ENCODE results near the gene SHC3.

SHC3 gene

GRCh38 chr9:89165341-89165740 lies 13.3 kb downstream of the SHC3 start:
- no peak overlapping the region for H3K27ac ChIP-seq (ENCODE audit: low read depth, low read length)
- no peaks in the 10 kb centered on the region for H3K9me3 ChIP-seq (ENCODE audit: control insufficient read depth in 1 of 2, low read length in 2 of 2)
- H3K36me3 ChIP-seq (ENCODE audit: control insufficient read depth in 1 of 2, insufficient read depth in 2 of 2, low read length in 2 of 2) = no peaks in the 10 kb centered on the region
- no peak overlapping the region for H3K4me3 ChIP-seq (ENCODE audit: low read depth in 1 of 2, low read length in 2 of 2)
- H3K9ac ChIP-seq (ENCODE audit: low read depth in 1 of 2, low read length in 2 of 2) = no peak overlapping the region
- no peaks in the 10 kb centered on the region for H3K27me3 ChIP-seq (ENCODE audit: control insufficient read depth in 1 of 2, insufficient read depth in 2 of 2, low read length in 2 of 2)
- no peaks in the 10 kb centered on the region for H3K4me1 ChIP-seq (ENCODE audit: control insufficient read depth in 1 of 2, insufficient read depth in 2 of 2, low read length in 2 of 2)

GRCh38 chr9:89161221-89161620 lies 17.4 kb downstream of the SHC3 start:
- Histone ChIP-seq H3K9me3 (ENCODE audit: control insufficient read depth in 1 of 2, low read length in 2 of 2) (no peaks in the 10 kb centered on the region), H3K9ac (ENCODE audit: low read depth in 1 of 2, low read length in 2 of 2) (no peak overlapping the region), H3K27me3 (ENCODE audit: control insufficient read depth in 1 of 2, insufficient read depth in 2 of 2, low read length in 2 of 2) (peaks cover 0 to 3% of the 10 kb centered on the region in 2 donors), H3K4me3 (ENCODE audit: low read depth in 1 of 2, low read length in 2 of 2) (no peak overlapping the region), H3K27ac (ENCODE audit: low read depth, low read length) (no peak overlapping the region), H3K4me1 (ENCODE audit: control insufficient read depth in 1 of 2, insufficient read depth in 2 of 2, low read length in 2 of 2) (no peaks in the 10 kb centered on the region), H3K36me3 (ENCODE audit: control insufficient read depth in 1 of 2, insufficient read depth in 2 of 2, low read length in 2 of 2) (no peaks in the 10 kb centered on the region)

GRCh38 chr9:89160806-89161205 lies 17.8 kb downstream of the SHC3 start:
- peaks cover 0 to 3% of the 10 kb centered on the region in 2 donors for H3K27me3 ChIP-seq (ENCODE audit: control insufficient read depth in 1 of 2, insufficient read depth in 2 of 2, low read length in 2 of 2)
- no peak overlapping the region for H3K4me3 ChIP-seq (ENCODE audit: low read depth in 1 of 2, low read length in 2 of 2)
- H3K9me3 ChIP-seq (ENCODE audit: control insufficient read depth in 1 of 2, low read length in 2 of 2) = no peaks in the 10 kb centered on the region
- no peaks in the 10 kb centered on the region for H3K36me3 ChIP-seq (ENCODE audit: control insufficient read depth in 1 of 2, insufficient read depth in 2 of 2, low read length in 2 of 2)
- no peaks in the 10 kb centered on the region for H3K4me1 ChIP-seq (ENCODE audit: control insufficient read depth in 1 of 2, insufficient read depth in 2 of 2, low read length in 2 of 2)
- H3K9ac ChIP-seq (ENCODE audit: low read depth in 1 of 2, low read length in 2 of 2) = no peak overlapping the region
- no peak overlapping the region for H3K27ac ChIP-seq (ENCODE audit: low read depth, low read length)

- H3K4me3 ChIP-seq (ENCODE audit: low read depth in 1 of 2, low read length in 2 of 2) = no peak overlapping the region
- no peaks in the 10 kb centered on the region for H3K4me1 ChIP-seq (ENCODE audit: control insufficient read depth in 1 of 2, insufficient read depth in 2 of 2, low read length in 2 of 2)
- H3K27ac ChIP-seq (ENCODE audit: low read depth, low read length) = no peak overlapping the region
- no peak overlapping the region for H3K9ac ChIP-seq (ENCODE audit: low read depth in 1 of 2, low read length in 2 of 2)
- H3K9me3 ChIP-seq (ENCODE audit: control insufficient read depth in 1 of 2, low read length in 2 of 2) = no peaks in the 10 kb centered on the region
- no peaks in the 10 kb centered on the region for H3K27me3 ChIP-seq (ENCODE audit: control insufficient read depth in 1 of 2, insufficient read depth in 2 of 2, low read length in 2 of 2)
- H3K36me3 ChIP-seq (ENCODE audit: control insufficient read depth in 1 of 2, insufficient read depth in 2 of 2, low read length in 2 of 2) = no peaks in the 10 kb centered on the region
These were observed 23.8 kb downstream of the SHC3 start for GRCh38 chr9:89154651-89155336.

GRCh38 chr9:89154218-89154617 lies 24.4 kb downstream of the SHC3 start:
- no peaks in the 10 kb centered on the region for H3K36me3 ChIP-seq (ENCODE audit: control insufficient read depth in 1 of 2, insufficient read depth in 2 of 2, low read length in 2 of 2)
- no peaks in the 10 kb centered on the region for H3K9me3 ChIP-seq (ENCODE audit: control insufficient read depth in 1 of 2, low read length in 2 of 2)
- H3K27ac ChIP-seq (ENCODE audit: low read depth, low read length) = no peak overlapping the region
- H3K9ac ChIP-seq (ENCODE audit: low read depth in 1 of 2, low read length in 2 of 2) = no peak overlapping the region
- no peak overlapping the region for H3K4me3 ChIP-seq (ENCODE audit: low read depth in 1 of 2, low read length in 2 of 2)
- H3K4me1 ChIP-seq (ENCODE audit: control insufficient read depth in 1 of 2, insufficient read depth in 2 of 2, low read length in 2 of 2) = no peaks in the 10 kb centered on the region
- H3K27me3 ChIP-seq (ENCODE audit: control insufficient read depth in 1 of 2, insufficient read depth in 2 of 2, low read length in 2 of 2) = no peaks in the 10 kb centered on the region

- H3K27ac ChIP-seq (ENCODE audit: low read depth, low read length) = no peak overlapping the region
- no peaks in the 10 kb centered on the region for H3K27me3 ChIP-seq (ENCODE audit: control insufficient read depth in 1 of 2, insufficient read depth in 2 of 2, low read length in 2 of 2)
- H3K36me3 ChIP-seq (ENCODE audit: control insufficient read depth in 1 of 2, insufficient read depth in 2 of 2, low read length in 2 of 2) = no peaks in the 10 kb centered on the region
- no peaks in the 10 kb centered on the region for H3K4me1 ChIP-seq (ENCODE audit: control insufficient read depth in 1 of 2, insufficient read depth in 2 of 2, low read length in 2 of 2)
- no peak overlapping the region for H3K9ac ChIP-seq (ENCODE audit: low read depth in 1 of 2, low read length in 2 of 2)
- H3K9me3 ChIP-seq (ENCODE audit: control insufficient read depth in 1 of 2, low read length in 2 of 2) = no peaks in the 10 kb centered on the region
- H3K4me3 ChIP-seq (ENCODE audit: low read depth in 1 of 2, low read length in 2 of 2) = no peak overlapping the region
These were observed 25.2 kb downstream of the SHC3 start for GRCh38 chr9:89153232-89154017.

GRCh38 chr9:89149726-89150125 lies 28.9 kb downstream of the SHC3 start:
- Histone ChIP-seq H3K36me3 (ENCODE audit: control insufficient read depth in 1 of 2, insufficient read depth in 2 of 2, low read length in 2 of 2) (no peaks in the 10 kb centered on the region), H3K4me3 (ENCODE audit: low read depth in 1 of 2, low read length in 2 of 2) (no peak overlapping the region), H3K9ac (ENCODE audit: low read depth in 1 of 2, low read length in 2 of 2) (no peak overlapping the region), H3K27me3 (ENCODE audit: control insufficient read depth in 1 of 2, insufficient read depth in 2 of 2, low read length in 2 of 2) (no peaks in the 10 kb centered on the region), H3K27ac (ENCODE audit: low read depth, low read length) (no peak overlapping the region), H3K4me1 (ENCODE audit: control insufficient read depth in 1 of 2, insufficient read depth in 2 of 2, low read length in 2 of 2) (no peaks in the 10 kb centered on the region), H3K9me3 (ENCODE audit: control insufficient read depth in 1 of 2, low read length in 2 of 2) (no peaks in the 10 kb centered on the region)

GRCh38 chr9:89145097-89145496 lies 33.5 kb downstream of the SHC3 start:
- no peak overlapping the region for H3K9ac ChIP-seq (ENCODE audit: low read depth in 1 of 2, low read length in 2 of 2)
- H3K9me3 ChIP-seq (ENCODE audit: control insufficient read depth in 1 of 2, low read length in 2 of 2) = no peaks in the 10 kb centered on the region
- no peak overlapping the region for H3K27ac ChIP-seq (ENCODE audit: low read depth, low read length)
- no peaks in the 10 kb centered on the region for H3K27me3 ChIP-seq (ENCODE audit: control insufficient read depth in 1 of 2, insufficient read depth in 2 of 2, low read length in 2 of 2)
- H3K4me1 ChIP-seq (ENCODE audit: control insufficient read depth in 1 of 2, insufficient read depth in 2 of 2, low read length in 2 of 2) = no peaks in the 10 kb centered on the region
- no peaks in the 10 kb centered on the region for H3K36me3 ChIP-seq (ENCODE audit: control insufficient read depth in 1 of 2, insufficient read depth in 2 of 2, low read length in 2 of 2)
- no peak overlapping the region for H3K4me3 ChIP-seq (ENCODE audit: low read depth in 1 of 2, low read length in 2 of 2)

- Histone ChIP-seq H3K4me3 (ENCODE audit: low read depth in 1 of 2, low read length in 2 of 2) (no peak overlapping the region), H3K36me3 (ENCODE audit: control insufficient read depth in 1 of 2, insufficient read depth in 2 of 2, low read length in 2 of 2) (no peaks in the 10 kb centered on the region), H3K4me1 (ENCODE audit: control insufficient read depth in 1 of 2, insufficient read depth in 2 of 2, low read length in 2 of 2) (no peaks in the 10 kb centered on the region), H3K27ac (ENCODE audit: low read depth, low read length) (no peak overlapping the region), H3K9ac (ENCODE audit: low read depth in 1 of 2, low read length in 2 of 2) (no peak overlapping the region), H3K27me3 (ENCODE audit: control insufficient read depth in 1 of 2, insufficient read depth in 2 of 2, low read length in 2 of 2) (no peaks in the 10 kb centered on the region), H3K9me3 (ENCODE audit: control insufficient read depth in 1 of 2, low read length in 2 of 2) (no peaks in the 10 kb centered on the region)
These were observed 34.4 kb downstream of the SHC3 start for GRCh38 chr9:89144238-89144637.

GRCh38 chr9:89143266-89143665 lies 35.4 kb downstream of the SHC3 start:
- Histone ChIP-seq H3K4me1 (ENCODE audit: control insufficient read depth in 1 of 2, insufficient read depth in 2 of 2, low read length in 2 of 2) (no peaks in the 10 kb centered on the region), H3K36me3 (ENCODE audit: control insufficient read depth in 1 of 2, insufficient read depth in 2 of 2, low read length in 2 of 2) (no peaks in the 10 kb centered on the region), H3K27me3 (ENCODE audit: control insufficient read depth in 1 of 2, insufficient read depth in 2 of 2, low read length in 2 of 2) (no peaks in the 10 kb centered on the region), H3K9me3 (ENCODE audit: control insufficient read depth in 1 of 2, low read length in 2 of 2) (no peaks in the 10 kb centered on the region), H3K4me3 (ENCODE audit: low read depth in 1 of 2, low read length in 2 of 2) (no peak overlapping the region), H3K9ac (ENCODE audit: low read depth in 1 of 2, low read length in 2 of 2) (no peak overlapping the region), H3K27ac (ENCODE audit: low read depth, low read length) (no peak overlapping the region)

All from duodenal mucosa (tissue), 2 donors.